Vagina (tissue), 2 donors: ENCODE data around the gene REXO1. TPM values are rescaled to one million over a fixed set of nuclear protein-coding genes. Genes with fewer than 3 reads are reported as not detected.

Experiments used
- DNase-seq, 2 donors: peaks; one replicate each; pipeline ENCODE4 v3.0.0-alpha.2; 2017; ENCODE audit errors: extremely low spot score in 2 of 2
- H3K27ac ChIP-seq: fragments of 200-600 bp; sonication (generic); one replicate; pipeline ENCODE4 v1.5.1; 2019
- H3K27me3 ChIP-seq: fragments of 200-600 bp; sonication (generic); one replicate; pipeline ENCODE4 v1.5.1; 2019
- H3K36me3 ChIP-seq, 2 donors: fragments of 200-600 bp; sonication (generic); one replicate each; pipeline ENCODE4 v1.5.1; 2017 to 2019
- H3K4me1 ChIP-seq: fragments of 200-600 bp; sonication (generic); one replicate; pipeline ENCODE4 v1.5.1; 2019
- H3K4me3 ChIP-seq, 2 donors: fragments of 200-600 bp; sonication (generic); 1 replicate in 1 of 2; 2 replicates in 1 of 2; pipeline ENCODE4 v1.5.1; 2016 to 2019
- H3K9me3 ChIP-seq: fragments of 200-600 bp; sonication (generic); one replicate; pipeline ENCODE4 v1.5.1; 2019
- CTCF ChIP-seq, 3 experiments: fragments of 450-650 bp in 2 of 3; fragments of 200-600 bp in 1 of 3; sonication (generic) in 1 of 3; IDR thresholded peaks; one replicate each; pipeline ENCODE4 v1.5.1; 2017 to 2019; ENCODE audit warnings: antibody characterized with exemption in 3 of 3, mild to moderate bottlenecking in 2 of 3, moderate library complexity in 2 of 3
- POLR2A ChIP-seq, 2 donors: fragments of 450-650 bp; IDR thresholded peaks; one replicate each; pipeline ENCODE4 v1.6.1; 2017; ENCODE audit warnings: antibody characterized with exemption in 2 of 2, mild to moderate bottlenecking in 2 of 2, moderate library complexity in 2 of 2
- POLR2AphosphoS5 ChIP-seq, 2 donors: sonication (generic); formaldehyde crosslinking; IDR thresholded peaks; one replicate each; pipeline ENCODE4 v1.9.0; 2017; ENCODE audit warnings: antibody characterized with exemption in 2 of 2, mild to moderate bottlenecking in 2 of 2, low read depth in 1 of 2; ENCODE audit not compliant: insufficient read depth in 1 of 2
- intact Hi-C: fragments of 100-400 bp; cut with DNase I; formaldehyde crosslinking; loops from one replicate; pipeline ENCODE4 v1.15.1; 2023
- total RNA-seq: library from RNA; depleted of rRNA; stranded (reverse); fragments of >200 nt; gene quantifications from one replicate; pipeline ENCODE4 v1.2.3, GENCODE V29; 2016

The REXO1 gene
- total RNA-seq, 1 donor from 2014 or later = 19.9 TPM

DNA sequence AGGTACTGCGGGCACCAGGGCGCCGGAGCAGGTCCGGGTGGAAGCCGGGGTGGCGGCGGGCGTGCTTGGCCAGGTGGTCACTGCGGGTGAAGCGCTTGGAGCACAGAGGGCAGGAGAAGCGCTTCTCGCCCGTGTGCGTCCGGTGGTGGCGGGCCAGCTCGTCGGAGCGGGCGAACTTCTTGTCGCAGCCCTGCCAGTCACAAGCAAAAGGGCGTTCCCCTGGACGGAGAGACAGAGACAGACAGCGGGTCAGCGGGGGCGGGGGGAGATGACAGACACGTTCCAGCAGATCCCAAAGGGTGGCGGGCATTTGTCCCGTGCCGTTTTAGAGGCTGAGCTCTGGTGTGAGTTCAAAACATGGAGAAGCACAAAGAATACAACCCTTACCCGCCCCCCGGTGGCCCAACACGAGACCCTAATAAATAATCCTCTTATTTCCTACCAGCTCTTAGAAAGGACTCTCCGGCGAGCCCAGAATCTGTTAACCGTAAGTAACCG, 6.3 kb upstream of the REXO1 start:
- intact Hi-C loops = no loop called here
- H3K27me3 ChIP-seq = no peaks in the 10 kb centered on the region
- H3K4me1 ChIP-seq = peaks cover 80% of the 10 kb centered on the region
- TF ChIP-seq POLR2AphosphoS5 (IDR thresholded peaks at IDR 0.05; ENCODE audit: insufficient read depth in 1 of 2, low read depth in 1 of 2) (no peak), POLR2A (IDR thresholded peaks at IDR 0.05) (no peak), CTCF (IDR thresholded peaks at IDR 0.05) (no peak)
- no peaks in the 10 kb centered on the region for H3K9me3 ChIP-seq
- H3K4me3 ChIP-seq = peak overlapping the region in 1 of 2 donors; percentile 43
- DNase-seq = no peak
- H3K36me3 ChIP-seq = no peaks in the 10 kb centered on the region
- peak overlapping the region; percentile 79 for H3K27ac ChIP-seq

DNA sequence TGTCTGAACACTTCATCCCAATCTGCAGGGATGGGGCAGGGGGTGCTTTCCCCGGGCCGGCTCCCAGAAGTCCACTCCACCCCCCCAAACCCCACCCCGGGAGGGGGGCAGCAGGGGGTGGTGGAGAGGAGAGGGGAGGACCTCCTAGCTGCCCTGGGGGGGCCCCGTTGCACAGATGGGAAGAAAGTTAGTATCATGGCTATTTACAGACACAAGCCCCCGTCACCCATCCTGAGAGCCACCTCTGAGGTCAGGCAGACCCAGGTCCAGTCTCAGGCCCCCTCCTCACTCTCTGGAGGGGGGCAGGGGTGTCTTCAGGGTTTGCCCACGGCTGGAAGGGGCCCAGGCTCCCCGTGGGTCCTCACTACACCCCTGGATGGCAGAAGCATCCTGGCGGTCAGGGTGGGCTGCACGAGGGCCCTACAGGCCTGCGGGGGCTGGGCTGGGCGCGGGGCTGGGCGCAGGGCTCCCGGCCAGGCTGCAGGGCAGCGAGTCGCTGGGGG, 5.8 kb upstream of the REXO1 start:
- peak overlapping the region; percentile 79 for H3K27ac ChIP-seq
- H3K27me3 ChIP-seq = no peaks in the 10 kb centered on the region
- peak overlapping the region in 1 of 2 donors; percentile 43 for H3K4me3 ChIP-seq
- H3K9me3 ChIP-seq = no peaks in the 10 kb centered on the region
- DNase-seq = no peak
- H3K4me1 ChIP-seq = peaks cover 75% of the 10 kb centered on the region
- TF ChIP-seq POLR2A (IDR thresholded peaks at IDR 0.05) (no peak), CTCF (IDR thresholded peaks at IDR 0.05) (no peak), POLR2AphosphoS5 (IDR thresholded peaks at IDR 0.05; ENCODE audit: insufficient read depth in 1 of 2, low read depth in 1 of 2) (no peak)
- intact Hi-C loops = no loop called here
- H3K36me3 ChIP-seq = no peaks in the 10 kb centered on the region

DNA sequence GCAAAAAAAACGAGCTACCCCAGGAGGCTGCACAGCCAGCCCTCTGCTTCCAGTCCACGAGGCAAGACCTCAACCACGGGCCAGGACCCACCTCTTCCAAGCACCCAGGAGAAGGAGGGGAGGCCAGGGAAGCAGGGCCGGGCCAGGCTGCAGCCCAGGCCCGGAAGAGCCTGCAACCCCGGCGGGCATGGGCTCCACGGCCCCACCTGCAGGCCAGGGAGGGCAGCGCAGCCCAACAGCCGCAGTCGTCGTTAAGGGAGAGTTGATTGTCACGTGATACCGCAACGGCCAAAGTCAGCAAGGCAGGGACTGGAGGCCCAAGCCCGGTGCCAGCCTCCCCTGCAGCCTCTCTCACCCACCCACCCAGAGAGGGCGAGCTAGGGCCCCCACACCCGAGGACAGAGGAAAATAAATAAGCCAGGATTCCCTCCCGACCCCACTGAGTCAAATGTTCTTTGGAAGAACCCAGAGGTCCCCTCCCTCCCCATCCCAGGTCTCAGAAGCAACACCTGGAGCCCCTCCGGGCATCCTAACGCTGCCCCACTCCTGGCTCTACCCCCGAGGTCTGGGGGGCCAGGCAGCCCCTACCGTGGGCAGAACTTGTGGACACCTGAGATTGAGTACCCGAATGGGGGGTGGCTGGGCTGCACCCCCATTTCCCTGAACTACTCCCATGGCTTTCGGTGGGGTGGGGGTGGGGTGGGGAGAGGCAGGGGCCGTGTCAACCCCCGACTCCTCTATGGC, 5.2 kb upstream of the REXO1 start:
- intact Hi-C loops = no loop called here
- Histone ChIP-seq H3K27me3 (no peaks in the 10 kb centered on the region), H3K4me1 (peaks cover 69% of the 10 kb centered on the region), H3K9me3 (no peaks in the 10 kb centered on the region), H3K4me3 (no peak overlapping the region), H3K36me3 (no peaks in the 10 kb centered on the region), H3K27ac (peak overlapping the region; percentile 79)
- TF ChIP-seq CTCF (IDR thresholded peaks at IDR 0.05) (peak; percentile 25 to 59 (median 50)), POLR2A (IDR thresholded peaks at IDR 0.05) (no peak), POLR2AphosphoS5 (IDR thresholded peaks at IDR 0.05; ENCODE audit: insufficient read depth in 1 of 2, low read depth in 1 of 2) (peak in 1 of 2 donors; percentile 63)
- DNase-seq = no peak

GRCh38 chr19:1852581-1853128, 4.4 kb upstream of the REXO1 start:
- H3K4me1 ChIP-seq = peaks cover 63% of the 10 kb centered on the region

More at GRCh38 chr19:1852581-1853128, 4.4 kb upstream of the REXO1 start:
- H3K9me3 ChIP-seq = no peaks in the 10 kb centered on the region
- H3K27ac ChIP-seq = no peak overlapping the region
- no peaks in the 10 kb centered on the region for H3K36me3 ChIP-seq
- no peak for TF ChIP-seq POLR2AphosphoS5 (IDR thresholded peaks at IDR 0.05; ENCODE audit: insufficient read depth in 1 of 2, low read depth in 1 of 2)
- no peak for TF ChIP-seq POLR2A (IDR thresholded peaks at IDR 0.05)
- no peak for TF ChIP-seq CTCF (IDR thresholded peaks at IDR 0.05)
- no peak overlapping the region for H3K4me3 ChIP-seq
- intact Hi-C loops = no loop called here
- no peaks in the 10 kb centered on the region for H3K27me3 ChIP-seq
- no peak for DNase-seq
